Mammary epithelial cell (primary cell): ENCODE results near the gene TLE2.

Source experiments
- EZH2 ChIP-seq: IDR thresholded peaks from 2 replicates; pipeline ENCODE4 v1.6.1; 2012; ENCODE audit warnings: low read length, inconsistent platforms, borderline replicate concordance
- TF ChIP-seq, protein P1 (sequence below), 2 donors: IDR thresholded peaks in 1 of 2; conservative IDR thresholded peaks in 1 of 2; 2 replicates each; pipeline ENCODE4 v1.5.1; 2011 to 2012; ENCODE audit warnings: inconsistent platforms in 2 of 2, low read length in 2 of 2, mild to moderate bottlenecking in 2 of 2, control low read depth in 1 of 2, low read depth in 1 of 2; ENCODE audit not compliant: insufficient read depth in 1 of 2; ENCODE audit errors: extremely low read depth in 1 of 2

DNA sequence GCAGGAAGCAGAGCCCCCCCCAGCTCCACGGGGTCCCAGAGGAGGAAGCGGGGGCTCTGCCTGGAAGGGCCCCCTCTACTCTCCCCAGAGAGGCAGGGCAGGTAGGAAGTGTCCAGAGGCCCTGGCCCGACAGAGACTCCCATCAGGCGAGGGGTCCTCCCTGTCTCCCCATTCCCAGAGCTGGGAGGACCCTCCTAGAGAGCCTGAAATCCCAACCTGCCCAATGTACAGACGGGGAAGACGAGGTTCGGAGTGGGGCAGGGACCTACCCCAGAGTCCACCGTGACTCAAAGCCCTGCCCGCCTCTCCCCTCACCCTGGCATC lies 1.1 kb downstream of the TLE2 start:
- TF ChIP-seq, protein P1, sequence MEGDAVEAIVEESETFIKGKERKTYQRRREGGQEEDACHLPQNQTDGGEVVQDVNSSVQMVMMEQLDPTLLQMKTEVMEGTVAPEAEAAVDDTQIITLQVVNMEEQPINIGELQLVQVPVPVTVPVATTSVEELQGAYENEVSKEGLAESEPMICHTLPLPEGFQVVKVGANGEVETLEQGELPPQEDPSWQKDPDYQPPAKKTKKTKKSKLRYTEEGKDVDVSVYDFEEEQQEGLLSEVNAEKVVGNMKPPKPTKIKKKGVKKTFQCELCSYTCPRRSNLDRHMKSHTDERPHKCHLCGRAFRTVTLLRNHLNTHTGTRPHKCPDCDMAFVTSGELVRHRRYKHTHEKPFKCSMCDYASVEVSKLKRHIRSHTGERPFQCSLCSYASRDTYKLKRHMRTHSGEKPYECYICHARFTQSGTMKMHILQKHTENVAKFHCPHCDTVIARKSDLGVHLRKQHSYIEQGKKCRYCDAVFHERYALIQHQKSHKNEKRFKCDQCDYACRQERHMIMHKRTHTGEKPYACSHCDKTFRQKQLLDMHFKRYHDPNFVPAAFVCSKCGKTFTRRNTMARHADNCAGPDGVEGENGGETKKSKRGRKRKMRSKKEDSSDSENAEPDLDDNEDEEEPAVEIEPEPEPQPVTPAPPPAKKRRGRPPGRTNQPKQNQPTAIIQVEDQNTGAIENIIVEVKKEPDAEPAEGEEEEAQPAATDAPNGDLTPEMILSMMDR (conservative IDR thresholded peaks at IDR 0.05 in 1 of 2, IDR thresholded peaks at IDR 0.05 in 1 of 2; ENCODE audit: extremely low read depth in 1 of 2, insufficient read depth in 1 of 2, low read depth in 1 of 2, low read length in 2 of 2) = no peak
- no peak for TF ChIP-seq EZH2
